ENCODE measurements around the gene VPS25.

- no peak for TF ChIP-seq CTCF (IDR thresholded peaks at IDR 0.05)
- no peak for TF ChIP-seq POLR2A (IDR thresholded peaks at IDR 0.05)
Measured at GRCh38 chr17:42784409-42784808, 11.2 kb downstream of the VPS25 start.

Data from heart left ventricle (tissue), 13 donors.